Activated T-helper 1 cell treated with Interleukin-2 at 50 U/mL for 16 hours (primary cell): ENCODE measurements around the gene CXADR.
"Not testable (repeated sequence)": the region's sequence is repeated elsewhere in the genome, so short reads cannot be mapped to it uniquely, and the experiment has no call there.

Experiments
- DNase-seq: peaks from one replicate; pipeline ENCODE4 v3.0.0-alpha.2; 2020; ENCODE audit warnings: low read depth

CXADR gene

DNA sequence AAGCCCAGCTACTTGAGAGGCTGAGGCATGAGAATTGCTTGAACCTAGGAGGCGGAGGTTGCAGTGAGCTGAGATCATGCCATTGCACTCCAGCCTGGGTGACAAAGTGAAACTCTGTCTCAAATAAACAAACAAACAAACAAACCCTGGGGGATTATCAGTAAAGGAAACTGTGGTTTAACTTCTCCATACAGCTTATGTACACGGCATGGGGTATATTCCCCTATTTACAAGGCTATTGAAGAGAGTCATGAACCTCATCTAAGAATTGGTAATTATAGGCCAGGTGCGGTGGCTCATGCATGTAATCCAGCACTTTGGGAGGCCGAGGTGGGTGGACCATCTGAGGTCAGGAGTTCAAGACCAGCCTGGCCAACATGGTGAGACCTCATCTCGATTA, 9.9 kb upstream of the CXADR start:
- not testable (repeated sequence) for DNase-seq

DNA sequence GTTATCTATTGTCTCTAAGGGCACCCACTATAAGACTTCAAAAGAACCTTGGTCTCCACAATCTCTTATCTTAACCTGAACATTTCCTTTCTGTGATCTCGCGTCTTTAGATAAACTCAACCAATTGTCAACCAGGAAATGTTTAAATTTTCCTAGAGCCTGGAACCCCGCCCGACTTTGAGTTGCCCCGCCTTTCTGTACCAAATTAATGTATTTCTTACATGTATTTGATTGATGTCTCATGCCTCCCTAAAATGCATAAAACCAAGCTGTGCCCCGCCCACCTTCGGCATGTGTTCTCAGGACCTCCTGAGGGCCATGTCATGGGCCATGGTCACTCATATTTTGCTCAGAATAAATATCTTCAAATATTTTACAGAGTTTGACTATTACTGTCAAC, 5.9 kb upstream of the CXADR start:
- DNase-seq: no peak

- DNase-seq: no peak
Measured at GRCh38 chr21:17507591-17507990, 5.3 kb upstream of the CXADR start.

DNA sequence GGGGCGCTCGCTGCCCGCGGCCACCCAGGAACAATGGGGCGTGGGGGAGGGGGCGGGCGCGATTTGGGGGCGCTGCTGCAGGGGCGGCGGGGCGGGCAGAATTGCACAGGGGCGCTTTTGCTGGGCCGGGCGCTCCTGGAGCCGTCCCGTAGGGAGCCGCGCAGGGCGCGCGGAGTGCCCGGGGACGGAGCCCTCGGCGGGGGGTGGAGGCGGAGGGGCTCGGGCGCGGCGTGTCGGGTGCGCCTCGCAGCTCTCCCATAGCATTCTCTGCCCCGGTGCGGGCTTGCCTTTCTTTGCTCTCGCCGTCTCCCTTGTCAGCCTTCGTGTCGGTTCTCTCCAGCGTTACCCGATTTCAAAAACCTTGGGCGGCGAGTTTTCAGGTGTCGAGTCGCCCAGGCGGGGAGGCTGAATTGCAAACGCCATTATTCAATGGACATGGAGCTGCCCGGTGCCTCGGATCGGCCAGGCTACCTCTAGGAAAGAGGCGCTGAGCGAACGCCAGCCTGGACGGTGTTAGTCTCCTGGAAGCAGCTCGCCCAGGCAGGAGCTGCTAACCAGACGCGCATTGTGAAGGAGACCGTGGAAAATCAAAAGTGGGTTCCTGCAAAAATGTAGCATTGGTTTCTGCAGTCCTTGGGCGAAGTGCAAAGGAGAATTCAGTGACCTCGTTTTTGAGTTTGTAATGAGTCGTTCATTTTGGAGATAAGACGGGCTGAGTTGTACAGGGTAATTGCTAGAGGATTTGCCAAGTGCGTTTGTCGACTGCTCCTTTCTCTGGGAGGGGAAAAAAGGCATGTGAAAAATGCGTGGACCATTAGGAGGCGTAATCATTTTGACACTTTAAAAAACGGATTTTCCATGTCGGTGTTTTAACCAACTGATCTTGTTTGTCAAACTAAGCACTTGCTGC, 626 bp downstream of the CXADR start:
- peak; percentile 3 for DNase-seq

- no peak for DNase-seq
Measured at GRCh38 chr21:17514124-17514845, 1.4 kb downstream of the CXADR start.

- DNase-seq: not testable (repeated sequence)
Measured at GRCh38 chr21:17517008-17517407, 4.2 kb downstream of the CXADR start.

DNA sequence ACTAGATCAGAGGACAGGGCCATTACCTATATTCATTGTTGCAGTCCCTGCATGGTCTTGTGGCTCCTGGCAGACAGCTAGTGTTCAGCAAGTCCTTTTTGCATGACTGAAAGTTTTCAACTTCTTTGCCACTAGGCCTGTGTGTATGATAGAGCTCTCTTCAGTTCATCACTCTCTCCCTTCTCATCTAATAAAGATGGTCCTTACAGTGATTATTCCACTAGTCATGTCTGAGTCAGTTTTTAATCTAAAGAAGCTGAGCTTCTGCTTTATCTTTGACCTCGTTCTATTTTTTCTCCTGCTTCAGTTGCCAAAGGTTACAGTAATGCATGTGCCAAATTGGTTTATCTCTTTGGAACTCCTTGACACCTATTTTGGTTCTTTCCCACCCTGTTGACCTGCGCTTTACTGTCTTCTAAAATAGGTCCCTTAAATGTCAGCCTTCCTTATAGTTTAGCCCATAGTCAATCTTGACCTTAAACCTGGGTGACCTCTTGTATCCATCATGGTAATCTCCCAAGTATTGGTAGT, 6.4 kb downstream of the CXADR start:
- DNase-seq: no peak

DNA sequence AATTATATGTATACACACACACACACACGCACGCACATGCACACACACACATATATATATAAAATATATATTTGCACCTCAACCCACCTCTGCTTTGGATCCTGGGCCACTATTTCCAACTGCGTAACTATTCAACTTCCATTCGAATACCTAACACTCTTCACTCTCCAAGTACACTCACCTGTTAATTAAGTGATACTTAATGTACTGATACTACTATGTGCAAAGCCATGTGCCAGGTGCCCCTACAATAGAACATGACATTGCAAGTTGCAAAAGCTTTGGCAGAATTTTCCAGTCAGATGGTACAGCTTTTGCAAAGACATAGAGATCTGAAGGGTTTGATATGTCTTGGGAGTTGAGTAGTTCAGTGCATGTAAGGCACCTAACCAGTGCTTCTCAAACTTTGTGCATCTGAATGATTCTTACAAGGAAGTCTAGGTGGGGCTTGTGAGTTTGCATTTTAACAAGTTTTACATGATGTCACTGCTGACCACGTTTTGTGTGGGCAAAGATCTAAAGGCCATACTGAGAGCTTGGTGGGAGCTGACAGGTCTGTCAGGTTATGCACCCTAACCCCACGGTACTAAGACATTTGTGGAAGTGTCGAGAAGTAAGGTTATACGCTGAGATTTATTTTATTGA, 7.2 kb downstream of the CXADR start:
- no peak for DNase-seq

GRCh38 chr21:17523007-17523451, 10.2 kb downstream of the CXADR start:
- no peak for DNase-seq

DNA sequence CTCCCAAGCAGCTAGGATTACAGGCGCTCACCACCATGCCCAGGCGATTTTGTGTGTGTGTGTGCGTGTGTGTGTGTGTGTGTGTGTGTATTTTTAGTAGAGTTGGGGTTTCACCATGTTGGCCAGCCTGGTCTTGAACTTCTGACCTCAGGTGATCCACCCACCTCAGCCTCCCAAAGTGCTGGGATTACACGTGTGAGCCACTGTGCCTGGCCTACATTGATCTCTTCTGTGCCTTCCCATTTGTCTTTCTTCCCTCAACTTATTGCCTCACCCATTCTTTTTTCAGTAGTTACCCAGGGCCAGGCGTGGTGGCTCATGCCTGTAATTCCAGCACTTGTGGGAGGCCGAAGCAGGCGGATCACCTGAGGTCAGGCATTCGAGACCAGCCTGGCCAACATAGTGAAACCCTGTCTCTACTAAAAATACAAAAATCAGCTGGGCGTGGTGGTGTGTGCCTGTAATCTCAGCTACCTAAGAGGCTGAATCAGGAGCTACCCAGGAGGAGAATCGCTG, 11.2 kb downstream of the CXADR start:
- not testable (repeated sequence) for DNase-seq

- DNase-seq: no peak
Measured at GRCh38 chr21:17524635-17525034, 11.8 kb downstream of the CXADR start.

DNA sequence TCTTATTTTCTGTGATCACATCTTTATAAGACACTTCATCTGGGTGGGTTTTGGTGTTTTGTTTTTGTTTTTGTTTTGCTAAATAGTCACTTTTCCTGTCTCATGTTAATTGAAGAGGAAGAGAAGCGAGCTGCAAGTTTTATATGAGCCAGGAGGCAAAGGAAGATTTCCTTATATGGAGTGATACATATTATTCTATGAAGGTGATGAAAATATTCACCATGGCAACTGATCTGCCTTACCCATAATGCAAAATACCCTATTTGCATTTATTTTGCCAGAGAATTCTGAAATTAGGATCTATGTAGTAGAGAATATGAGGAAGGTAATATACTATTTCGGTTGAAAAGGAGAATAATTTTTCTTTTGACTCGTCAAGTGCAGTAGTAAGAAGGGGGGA, 13.9 kb downstream of the CXADR start:
- no peak for DNase-seq

DNA sequence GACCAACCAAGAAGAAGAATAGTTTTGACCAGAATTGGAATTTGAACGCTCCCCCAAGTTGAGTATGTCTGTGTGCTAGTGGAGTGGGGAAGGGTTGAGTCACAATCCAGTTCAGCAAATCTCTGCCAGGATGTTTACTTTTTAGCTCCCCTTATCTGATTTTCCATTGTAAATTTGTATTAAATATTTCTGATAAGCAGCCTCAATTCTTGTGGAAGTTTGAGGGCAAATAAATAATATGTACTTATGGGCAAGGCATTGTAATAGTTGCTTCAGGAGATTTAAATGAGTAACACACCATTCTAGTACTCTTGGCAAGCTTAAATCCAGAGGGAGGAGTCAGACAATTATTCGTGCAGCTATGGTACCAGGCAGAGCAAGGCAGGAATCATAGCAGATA, 14.4 kb downstream of the CXADR start:
- no peak for DNase-seq

DNA sequence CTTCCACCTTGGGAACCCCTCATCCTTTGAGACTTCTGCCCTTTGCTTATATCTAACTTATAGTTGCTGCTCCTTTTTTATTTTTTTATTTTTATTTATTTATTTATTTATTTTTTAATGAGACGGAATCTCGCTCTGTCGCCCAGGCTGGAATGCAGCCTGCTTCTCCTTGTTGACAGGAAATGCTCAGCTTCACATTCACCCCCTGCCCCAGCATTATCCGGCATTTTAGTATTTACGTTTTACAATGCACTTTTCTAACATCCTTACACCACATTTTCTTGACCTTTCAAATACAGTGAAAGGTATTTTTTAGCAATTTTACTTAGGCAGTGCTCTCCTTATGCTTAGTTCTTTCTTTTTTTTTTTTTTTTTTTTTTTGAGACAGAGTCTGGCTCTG, 14.9 kb downstream of the CXADR start:
- no peak for DNase-seq

DNA sequence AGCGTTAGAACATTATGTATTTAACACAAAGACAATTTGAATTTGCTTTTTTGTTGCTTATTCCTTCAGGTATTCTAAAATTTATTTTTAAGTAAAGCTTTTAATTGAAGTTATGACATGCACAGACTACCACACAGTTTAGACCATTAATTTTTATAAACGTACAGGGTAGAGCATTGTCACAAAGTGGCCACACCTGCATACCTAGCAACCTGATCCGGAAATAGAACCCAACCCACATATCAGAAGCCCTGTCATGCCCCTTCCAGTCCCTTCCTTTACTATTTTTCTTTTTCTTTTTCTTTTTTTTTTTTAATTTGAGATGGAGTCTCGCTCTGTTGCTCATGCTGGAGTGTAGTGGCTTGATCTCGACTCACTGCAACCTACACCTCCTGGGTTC, 16.8 kb downstream of the CXADR start:
- DNase-seq: no peak

- no peak for DNase-seq
Measured at GRCh38 chr21:17532292-17532691, 19.4 kb downstream of the CXADR start.

- DNase-seq: no peak
Measured at GRCh38 chr21:17536381-17536780, 23.5 kb downstream of the CXADR start.

DNA sequence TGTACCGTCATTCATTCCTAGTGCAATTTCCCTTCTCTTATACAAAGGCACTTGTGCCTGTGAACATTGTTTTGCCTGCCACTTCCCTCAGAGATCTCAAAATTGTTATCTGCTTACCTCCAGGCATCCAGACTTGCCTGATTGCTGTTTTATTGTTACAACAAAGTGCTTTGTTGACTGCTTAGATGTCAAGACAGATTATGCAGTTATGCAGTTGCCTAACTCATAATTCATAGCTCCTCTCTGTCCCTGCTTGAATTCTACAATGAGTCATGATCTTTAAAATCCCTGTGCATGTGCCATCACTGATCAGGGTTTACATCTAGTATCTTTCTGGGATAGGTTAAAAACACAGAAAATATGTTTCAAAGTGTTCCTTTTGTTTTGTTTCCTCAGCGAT, 24.5 kb downstream of the CXADR start:
- no peak for DNase-seq

DNA sequence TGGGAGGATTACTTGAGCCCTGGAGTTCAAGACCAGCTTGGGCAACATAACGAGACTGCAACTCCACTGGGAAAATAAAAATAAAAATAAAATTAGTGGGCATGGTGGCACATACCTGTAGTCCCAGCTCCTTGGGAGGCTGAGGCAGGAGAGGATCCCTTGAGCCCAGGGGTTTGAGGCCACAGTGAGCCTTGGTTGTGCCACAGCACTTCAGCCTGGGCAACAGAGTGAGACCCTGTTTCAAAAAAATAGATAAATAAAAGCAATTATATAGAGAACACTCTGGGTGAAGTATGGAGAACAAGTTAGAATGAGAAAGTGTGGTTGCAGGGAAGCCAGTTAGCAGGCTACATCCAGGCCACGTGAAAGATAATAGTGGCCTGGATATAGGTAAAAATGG, 25.7 kb downstream of the CXADR start:
- no peak for DNase-seq

DNA sequence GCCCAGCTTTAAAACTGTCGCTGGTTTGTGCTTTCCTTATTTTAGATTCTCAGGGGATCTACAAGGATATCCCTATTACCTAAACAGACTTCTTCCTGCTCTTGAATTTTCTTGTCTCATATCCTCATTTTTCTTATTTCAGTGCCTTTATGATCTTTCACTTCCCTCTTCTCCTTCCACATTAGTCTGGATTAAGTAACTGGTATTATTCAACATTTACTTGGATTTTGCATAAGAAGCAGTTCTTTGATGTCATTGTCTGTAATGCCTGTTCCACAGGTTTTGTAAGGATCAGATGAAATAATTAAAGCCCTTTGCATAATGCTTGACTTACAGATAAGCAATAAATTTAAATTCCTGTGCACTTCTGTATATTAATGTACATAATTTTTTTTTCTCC, 26.5 kb downstream of the CXADR start:
- DNase-seq: no peak

GRCh38 chr21:17539743-17540341, 27.0 kb downstream of the CXADR start:
- no peak for DNase-seq

DNA sequence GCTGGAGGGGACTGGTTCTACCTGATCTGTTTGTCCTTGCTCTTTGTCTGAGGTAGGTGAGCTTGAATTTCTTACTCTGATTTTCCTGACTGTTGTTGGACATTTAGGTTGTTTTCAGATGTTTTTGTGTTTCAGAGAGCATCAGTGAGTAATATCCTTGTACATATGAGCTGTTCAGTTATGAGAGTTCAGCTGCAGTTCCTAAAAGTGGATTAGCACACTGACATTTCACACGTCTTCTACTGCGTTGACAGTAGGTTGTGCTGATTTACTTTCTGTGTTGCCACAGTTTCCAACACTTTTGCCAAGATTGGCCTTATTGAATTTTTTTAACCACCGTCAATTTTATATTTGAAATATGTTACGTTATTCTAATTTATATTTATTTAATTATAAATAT, 27.7 kb downstream of the CXADR start:
- no peak for DNase-seq
